HAP-1 (cell line): Measurements from ENCODE around the gene IDH1.
"Not testable (repeated sequence)": the region's sequence is repeated elsewhere in the genome, so short reads cannot be mapped to it uniquely, and the experiment has no call there.

ENCODE experiments used
- DNase-seq, 2 experiments: peaks; one replicate each; pipeline ENCODE4 v3.0.0-alpha.2; 2016 to 2020; ENCODE audit warnings: low spot score in 2 of 2
- H3K27me3 ChIP-seq: fragments of 250-450 bp; sonication (Bioruptor Pico); 2 replicates; pipeline ENCODE4 v1.5.1; 2020; ENCODE audit warnings: low read depth, mild to moderate bottlenecking, moderate library complexity
- H3K36me3 ChIP-seq: fragments of 250-450 bp; sonication (Bioruptor Pico); replicated peaks from 2 replicates; pipeline ENCODE4 v1.5.1; 2020; ENCODE audit warnings: mild to moderate bottlenecking
- H3K4me1 ChIP-seq: fragments of 250-450 bp; sonication (Bioruptor Pico); 2 replicates; pipeline ENCODE4 v1.5.1; 2020; ENCODE audit warnings: mild to moderate bottlenecking
- H3K4me3 ChIP-seq: fragments of 250-450 bp; sonication (Bioruptor Pico); 2 replicates; pipeline ENCODE4 v1.5.1; 2020; ENCODE audit warnings: mild to moderate bottlenecking, moderate library complexity
- H3K9me3 ChIP-seq: fragments of 250-450 bp; sonication (Bioruptor Pico); 2 replicates; pipeline ENCODE4 v1.5.1; 2020; ENCODE audit warnings: mild to moderate bottlenecking, moderate library complexity
- in situ Hi-C: fragments of 300-500 bp; cut with MboI; formaldehyde crosslinking; loops from 3 replicates; pipeline ENCODE4 v1.14.3; 2020; ENCODE audit warnings: low sequenced_read_pairs, inconsistent platforms, mixed read lengths

IDH1 gene

GRCh38 chr2:208268156-208268952 lies 13.5 kb upstream of the IDH1 start:
- in situ Hi-C loops, result no loop called here
- H3K4me3 ChIP-seq, result peak overlapping the region; percentile 80

GRCh38 chr2:208267526-208267925 lies 12.7 kb upstream of the IDH1 start:
- H3K9me3 ChIP-seq, in situ Hi-C loops, H3K27me3 ChIP-seq, H3K36me3 ChIP-seq: not testable (repeated sequence)
- peak in 1 of 2 experiments; percentile 59 for DNase-seq
- peaks cover 17% of the 10 kb centered on the region for H3K4me1 ChIP-seq
- H3K4me3 ChIP-seq, result peak overlapping the region; percentile 80

More at GRCh38 chr2:208268156-208268952, 13.5 kb upstream of the IDH1 start:
- no peaks in the 10 kb centered on the region for H3K27me3 ChIP-seq
- H3K36me3 ChIP-seq, result peaks cover 14% of the 10 kb centered on the region
- H3K9me3 ChIP-seq, result no peaks in the 10 kb centered on the region
- H3K4me1 ChIP-seq, result peaks cover 17% of the 10 kb centered on the region
- no peak for DNase-seq

- H3K27me3 ChIP-seq, result no peaks in the 10 kb centered on the region
Observed at GRCh38 chr2:208266936-208267335, 12.1 kb upstream of the IDH1 start.

GRCh38 chr2:208266553-208266893 lies 11.7 kb upstream of the IDH1 start:
- H3K4me1 ChIP-seq, result peaks cover 17% of the 10 kb centered on the region
- H3K4me3 ChIP-seq, result peak overlapping the region; percentile 80
- in situ Hi-C loops, result no loop called here
- no peaks in the 10 kb centered on the region for H3K9me3 ChIP-seq
- no peak for DNase-seq
- H3K36me3 ChIP-seq, result peaks cover 5% of the 10 kb centered on the region
- no peaks in the 10 kb centered on the region for H3K27me3 ChIP-seq

More at GRCh38 chr2:208266936-208267335, 12.1 kb upstream of the IDH1 start:
- in situ Hi-C loops, result no loop called here
- H3K4me3 ChIP-seq, result peak overlapping the region; percentile 80
- no peak for DNase-seq
- peaks cover 17% of the 10 kb centered on the region for H3K4me1 ChIP-seq
- peaks cover 8% of the 10 kb centered on the region for H3K36me3 ChIP-seq
- no peaks in the 10 kb centered on the region for H3K9me3 ChIP-seq

GRCh38 chr2:208265801-208266552 lies 11.1 kb upstream of the IDH1 start, which contains the start of gene PIKFYVE:
PIKFYVE (plus strand) TSS chr2:208266255; CDS start chr2:208271520, 5,265 bp downstream.
- Histone ChIP-seq H3K27me3 (no peaks in the 10 kb centered on the region), H3K4me1 (peaks cover 17% of the 10 kb centered on the region), H3K9me3 (no peaks in the 10 kb centered on the region), H3K4me3 (peak within 1 kb of the TSS; percentile 80), H3K36me3 (no peaks in the 10 kb centered on the region)
- DNase-seq, result peak; percentile 94 to 97
- in situ Hi-C loops, result no loop called here

- peak in 1 of 2 experiments; percentile 31 for DNase-seq
- in situ Hi-C loops, result no loop called here
Observed at GRCh38 chr2:208265371-208265800, 10.5 kb upstream of the IDH1 start.

GRCh38 chr2:208256849-208257813 lies 2.3 kb upstream of the IDH1 start:
- H3K27me3 ChIP-seq, H3K4me1 ChIP-seq, in situ Hi-C loops, H3K36me3 ChIP-seq, DNase-seq, H3K4me3 ChIP-seq, H3K9me3 ChIP-seq: not testable (repeated sequence)

More at GRCh38 chr2:208265371-208265800, 10.5 kb upstream of the IDH1 start:
- Histone ChIP-seq H3K9me3 (no peaks in the 10 kb centered on the region), H3K36me3 (no peaks in the 10 kb centered on the region), H3K4me1 (peaks cover 17% of the 10 kb centered on the region), H3K27me3 (no peaks in the 10 kb centered on the region), H3K4me3 (peak overlapping the region; percentile 80)

GRCh38 chr2:208256192-208256782 lies 1.4 kb upstream of the IDH1 start:
- peaks cover 10% of the 10 kb centered on the region for H3K4me1 ChIP-seq
- peaks cover 14% of the 10 kb centered on the region for H3K36me3 ChIP-seq
- no peak overlapping the region for H3K4me3 ChIP-seq
- no peaks in the 10 kb centered on the region for H3K9me3 ChIP-seq
- in situ Hi-C loops, result no loop called here
- no peaks in the 10 kb centered on the region for H3K27me3 ChIP-seq
- no peak for DNase-seq

GRCh38 chr2:208255557-208256106 lies 761 bp upstream of the IDH1 start:
- no peak for DNase-seq
- Histone ChIP-seq H3K4me1 (peaks cover 10% of the 10 kb centered on the region), H3K27me3 (no peaks in the 10 kb centered on the region), H3K4me3 (peak overlapping the region; percentile 89), H3K36me3 (peaks cover 18% of the 10 kb centered on the region), H3K9me3 (no peaks in the 10 kb centered on the region)
- in situ Hi-C loops, result no loop called here

GRCh38 chr2:208254118-208254870 lies 577 bp downstream of the IDH1 start:
- Histone ChIP-seq H3K27me3 (no peaks in the 10 kb centered on the region), H3K36me3 (peaks cover 29% of the 10 kb centered on the region), H3K4me3 (peak overlapping the region; percentile 89), H3K4me1 (peaks cover 13% of the 10 kb centered on the region), H3K9me3 (no peaks in the 10 kb centered on the region)
- peak; percentile 79 to 93 for DNase-seq
- in situ Hi-C loops, result no loop called here

- Histone ChIP-seq H3K9me3 (no peaks in the 10 kb centered on the region), H3K4me1 (peaks cover 13% of the 10 kb centered on the region), H3K4me3 (peak overlapping the region; percentile 89), H3K36me3 (peaks cover 34% of the 10 kb centered on the region), H3K27me3 (no peaks in the 10 kb centered on the region)
- DNase-seq, result no peak
- in situ Hi-C loops, result no loop called here
Observed at GRCh38 chr2:208253600-208254117, 1.2 kb downstream of the IDH1 start.
